ENCODE measurements around the gene SGO2.

- no peak for TF ChIP-seq ZSCAN30 (tag by site-specific recombination; IDR thresholded peaks at IDR 0.05)
- no peak for TF ChIP-seq ZNF488 (tag by site-specific recombination; IDR thresholded peaks at IDR 0.05)
- no peak for TF ChIP-seq CTCF (tag by site-specific recombination; IDR thresholded peaks at IDR 0.05)
- no peak for TF ChIP-seq ZNF529 (tag by site-specific recombination; IDR thresholded peaks at IDR 0.05; ENCODE audit: insufficient replicate concordance)
- no peak for TF ChIP-seq ZNF274 (IDR thresholded peaks at IDR 0.05; ENCODE audit: low read length)
- TF ChIP-seq ZNF274 (tag by site-specific recombination; IDR thresholded peaks at IDR 0.05; ENCODE audit: borderline replicate concordance): no peak
- TF ChIP-seq ZNF24 (tag by site-specific recombination; IDR thresholded peaks at IDR 0.05): no peak
- TF ChIP-seq ZNF18 (tag by site-specific recombination; IDR thresholded peaks at IDR 0.05): no peak
Observed at GRCh38 chr2:200588076-200588678, 62.2 kb downstream of the SGO2 start.
